HG03175 (cell line): ENCODE results near the gene ZNF460.

Experiments used
- ATAC-seq: cut with Tn5 transposase; IDR thresholded peaks from one replicate; pipeline ENCODE4 v1.9.1; 2021; ENCODE audit warnings: mild to moderate bottlenecking, moderate library complexity; ENCODE audit not compliant: unreplicated experiment

The ZNF460 gene

GRCh38 chr19:57338877-57339276 is 58.6 kb downstream of the ZNF460 start:
- ATAC-seq = no peak

GRCh38 chr19:57342582-57342981 is 62.3 kb downstream of the ZNF460 start:
- no peak for ATAC-seq
